Liver (tissue), 9 donors: Measurements from ENCODE around the gene H2AZ2. TPM values are rescaled to one million over a fixed set of nuclear protein-coding genes. Genes with fewer than 3 reads are reported as not detected.
"Not testable (repeated sequence)": the region's sequence is repeated elsewhere in the genome, so short reads cannot be mapped to it uniquely, and the experiment has no call there.

ENCODE experiments used
- DNase-seq: peaks from one replicate; pipeline ENCODE4 v3.0.0-alpha.2; 2017; ENCODE audit warnings: low spot score
- H3K27ac ChIP-seq, 2 donors: one replicate each; pipeline ENCODE4 v1.7.0; 2013; ENCODE audit warnings: inconsistent platforms in 2 of 2, low read length in 2 of 2, control low read depth in 1 of 2, low read depth in 1 of 2, mild to moderate bottlenecking in 1 of 2
- H3K27me3 ChIP-seq, 4 donors: one replicate each; pipeline versions ENCODE4 v1.6.1 to v1.7.0; 2013; ENCODE audit warnings: low read length in 3 of 4, inconsistent platforms in 1 of 4, mild to moderate bottlenecking in 1 of 4, moderate library complexity in 1 of 4; ENCODE audit not compliant: control insufficient read depth in 4 of 4, insufficient read depth in 4 of 4
- H3K36me3 ChIP-seq, 4 donors: one replicate each; pipeline versions ENCODE4 v1.6.1 to v1.7.0; 2013; ENCODE audit warnings: low read length in 3 of 4, mild to moderate bottlenecking in 3 of 4, low read depth in 1 of 4, moderate library complexity in 1 of 4; ENCODE audit not compliant: control insufficient read depth in 4 of 4, insufficient read depth in 3 of 4
- H3K4me1 ChIP-seq, 4 donors: one replicate each; pipeline versions ENCODE4 v1.6.1 to v1.7.0; 2013; ENCODE audit warnings: low read length in 3 of 4, mild to moderate bottlenecking in 3 of 4, moderate library complexity in 1 of 4; ENCODE audit not compliant: control insufficient read depth in 4 of 4, insufficient read depth in 4 of 4
- H3K4me3 ChIP-seq, 3 donors: one replicate each; pipeline versions ENCODE4 v1.6.1 to v1.7.0; 2013; ENCODE audit warnings: low read length in 3 of 3, control low read depth in 1 of 3, low read depth in 1 of 3, mild to moderate bottlenecking in 1 of 3
- H3K9ac ChIP-seq, 2 donors: one replicate each; pipeline ENCODE4 v1.7.0; 2013; ENCODE audit warnings: low read length in 2 of 2, mild to moderate bottlenecking in 2 of 2, moderate library complexity in 2 of 2, control low read depth in 1 of 2, low read depth in 1 of 2
- H3K9me3 ChIP-seq, 4 donors: one replicate each; pipeline versions ENCODE4 v1.6.1 to v1.7.0; 2013; ENCODE audit warnings: low read length in 3 of 4; ENCODE audit not compliant: control insufficient read depth in 4 of 4
- EGR1 ChIP-seq, 2 donors: IDR thresholded peaks; 2 replicates each; pipeline ENCODE4 v1.6.1; 2016 to 2018; ENCODE audit warnings: antibody characterized with exemption in 2 of 2, low read depth in 2 of 2
- FOXA1 ChIP-seq: IDR thresholded peaks from 2 replicates; pipeline ENCODE4 v1.6.1; 2016; ENCODE audit warnings: antibody characterized with exemption
- GABPA ChIP-seq, 2 donors: IDR thresholded peaks in 1 of 2; conservative IDR thresholded peaks in 1 of 2; 2 replicates each; pipeline ENCODE4 v1.6.1; 2016; ENCODE audit warnings: antibody characterized with exemption in 2 of 2, mild to moderate bottlenecking in 1 of 2, moderate library complexity in 1 of 2
- HNF4A ChIP-seq, 2 donors: conservative IDR thresholded peaks; 2 replicates each; pipeline ENCODE4 v1.6.1; 2016; ENCODE audit warnings: antibody characterized with exemption in 2 of 2, mild to moderate bottlenecking in 2 of 2
- HNF4G ChIP-seq: IDR thresholded peaks from 2 replicates; pipeline ENCODE4 v1.6.1; 2016; ENCODE audit warnings: antibody characterized with exemption
- NR2F2 ChIP-seq: IDR thresholded peaks from 2 replicates; pipeline ENCODE4 v1.6.1; 2016; ENCODE audit warnings: antibody characterized with exemption
- RAD21 ChIP-seq, 2 donors: IDR thresholded peaks; 2 replicates each; pipeline ENCODE4 v1.6.1; 2016; ENCODE audit warnings: antibody characterized with exemption in 2 of 2, mild to moderate bottlenecking in 2 of 2
- RXRA ChIP-seq, 2 donors: IDR thresholded peaks; 2 replicates each; pipeline ENCODE4 v1.6.1; 2017 to 2018; ENCODE audit warnings: antibody characterized with exemption in 2 of 2, mild to moderate bottlenecking in 1 of 2
- SP1 ChIP-seq: IDR thresholded peaks from 2 replicates; pipeline ENCODE4 v1.6.1; 2018; ENCODE audit warnings: antibody characterized with exemption, mild to moderate bottlenecking
- TAF1 ChIP-seq: conservative IDR thresholded peaks from 2 replicates; pipeline ENCODE4 v1.6.1; 2016; ENCODE audit warnings: antibody characterized with exemption, mild to moderate bottlenecking
- WGBS: extraction: QIAGEN DNeasy Blood & Tissue Kit; methylation state at CpG from one replicate; pipeline ENCODE4 v1.1.7; 2013; 5-methylcytosine and 5-hydroxymethylcytosine counted together
- polyA plus RNA-seq, 2 donors: library from polyadenylated mRNA; stranded (reverse) in 1 of 2; unstranded in 1 of 2; fragments of 200-250 nt in 1 of 2; fragments of >200 nt in 1 of 2; fragmentation: Nextera tagmentation in 1 of 2; extraction: Ambion mirVana in 1 of 2; gene quantifications; one replicate each; pipeline versions ENCODE4 v1.2.1 to v1.2.3, GENCODE V29; 2013 to 2015
- total RNA-seq, 2 donors: library from RNA; depleted of rRNA; stranded (reverse); fragments of >200 nt; gene quantifications; one replicate each; pipeline ENCODE4 v1.2.3, GENCODE V29; 2014
- TF ChIP-seq, protein P1 (sequence below): fragments of 150-350 bp; IDR thresholded peaks from 2 replicates; pipeline ENCODE4 v1.5.1; 2017; ENCODE audit warnings: improper control_type of control experiment, low read depth, low read length; ENCODE audit not compliant: missing input control
- TF ChIP-seq, protein P2 (sequence below): IDR thresholded peaks from 2 replicates; pipeline ENCODE4 v1.6.1; 2016; ENCODE audit warnings: antibody characterized with exemption, mild to moderate bottlenecking
- TF ChIP-seq, protein P3 (sequence below): IDR thresholded peaks from 2 replicates; pipeline ENCODE4 v1.6.1; 2016; ENCODE audit warnings: antibody characterized with exemption
- TF ChIP-seq, protein P4 (sequence below): IDR thresholded peaks from 2 replicates; pipeline ENCODE4 v1.6.1; 2016; ENCODE audit warnings: antibody characterized with exemption
- TF ChIP-seq, protein P5 (sequence below): IDR thresholded peaks from 2 replicates; pipeline ENCODE4 v1.6.1; 2016; ENCODE audit warnings: antibody characterized with exemption
- donor health status: healthy.
- donor health status: healthy.
- donor health status: healthy.
- donor health status: healthy.
- donor health status: healthy.

H2AZ2 gene
- total and polyA plus RNA-seq, 4 donors, result 51.3 to 182 (median 69.5) TPM

DNA sequence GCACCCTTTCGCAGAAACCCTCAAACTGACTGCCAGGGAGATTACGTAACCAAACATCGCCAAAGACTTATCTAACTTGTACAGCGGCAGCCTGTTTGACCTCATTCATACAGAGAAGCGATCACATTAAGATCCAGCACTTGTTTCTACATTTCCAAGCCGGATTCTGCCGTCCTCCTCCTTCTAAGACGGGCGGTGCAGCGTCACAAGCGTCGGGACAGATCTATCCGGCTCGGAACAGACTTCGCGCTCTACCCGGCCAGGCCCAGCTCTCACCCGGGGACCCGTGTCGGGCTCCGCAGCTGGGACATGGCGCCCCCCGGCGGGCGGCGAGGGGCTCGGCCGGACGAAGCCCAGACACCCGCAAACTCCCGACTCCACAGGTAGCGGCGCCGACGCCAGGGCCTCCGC, 373 bp downstream of the H2AZ2 start:
- H3K27ac ChIP-seq, result peak overlapping the region; percentile 94 to 97
- TF ChIP-seq, protein P1, sequence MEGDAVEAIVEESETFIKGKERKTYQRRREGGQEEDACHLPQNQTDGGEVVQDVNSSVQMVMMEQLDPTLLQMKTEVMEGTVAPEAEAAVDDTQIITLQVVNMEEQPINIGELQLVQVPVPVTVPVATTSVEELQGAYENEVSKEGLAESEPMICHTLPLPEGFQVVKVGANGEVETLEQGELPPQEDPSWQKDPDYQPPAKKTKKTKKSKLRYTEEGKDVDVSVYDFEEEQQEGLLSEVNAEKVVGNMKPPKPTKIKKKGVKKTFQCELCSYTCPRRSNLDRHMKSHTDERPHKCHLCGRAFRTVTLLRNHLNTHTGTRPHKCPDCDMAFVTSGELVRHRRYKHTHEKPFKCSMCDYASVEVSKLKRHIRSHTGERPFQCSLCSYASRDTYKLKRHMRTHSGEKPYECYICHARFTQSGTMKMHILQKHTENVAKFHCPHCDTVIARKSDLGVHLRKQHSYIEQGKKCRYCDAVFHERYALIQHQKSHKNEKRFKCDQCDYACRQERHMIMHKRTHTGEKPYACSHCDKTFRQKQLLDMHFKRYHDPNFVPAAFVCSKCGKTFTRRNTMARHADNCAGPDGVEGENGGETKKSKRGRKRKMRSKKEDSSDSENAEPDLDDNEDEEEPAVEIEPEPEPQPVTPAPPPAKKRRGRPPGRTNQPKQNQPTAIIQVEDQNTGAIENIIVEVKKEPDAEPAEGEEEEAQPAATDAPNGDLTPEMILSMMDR, result peak; percentile 79
- peak; percentile 77 to 81 for TF ChIP-seq RAD21 (IDR thresholded peaks at IDR 0.05)
- no peak for TF ChIP-seq EGR1 (IDR thresholded peaks at IDR 0.05; ENCODE audit: low read depth in 2 of 2)
- no peak for TF ChIP-seq FOXA1
- H3K27me3 ChIP-seq, result no peaks in the 10 kb centered on the region
- peak; percentile 90 for DNase-seq
- peak overlapping the region; percentile 65 to 94 (median 78) for H3K4me3 ChIP-seq
- H3K9me3 ChIP-seq, result no peaks in the 10 kb centered on the region
- no peaks in the 10 kb centered on the region for H3K36me3 ChIP-seq
- H3K9ac ChIP-seq, result peak overlapping the region; percentile 74 to 89
- peaks cover 1 to 17% (median 8%) of the 10 kb centered on the region in 4 donors for H3K4me1 ChIP-seq
- under 1% methylated on average over 36 of the region's 36 CpGs for WGBS

DNA sequence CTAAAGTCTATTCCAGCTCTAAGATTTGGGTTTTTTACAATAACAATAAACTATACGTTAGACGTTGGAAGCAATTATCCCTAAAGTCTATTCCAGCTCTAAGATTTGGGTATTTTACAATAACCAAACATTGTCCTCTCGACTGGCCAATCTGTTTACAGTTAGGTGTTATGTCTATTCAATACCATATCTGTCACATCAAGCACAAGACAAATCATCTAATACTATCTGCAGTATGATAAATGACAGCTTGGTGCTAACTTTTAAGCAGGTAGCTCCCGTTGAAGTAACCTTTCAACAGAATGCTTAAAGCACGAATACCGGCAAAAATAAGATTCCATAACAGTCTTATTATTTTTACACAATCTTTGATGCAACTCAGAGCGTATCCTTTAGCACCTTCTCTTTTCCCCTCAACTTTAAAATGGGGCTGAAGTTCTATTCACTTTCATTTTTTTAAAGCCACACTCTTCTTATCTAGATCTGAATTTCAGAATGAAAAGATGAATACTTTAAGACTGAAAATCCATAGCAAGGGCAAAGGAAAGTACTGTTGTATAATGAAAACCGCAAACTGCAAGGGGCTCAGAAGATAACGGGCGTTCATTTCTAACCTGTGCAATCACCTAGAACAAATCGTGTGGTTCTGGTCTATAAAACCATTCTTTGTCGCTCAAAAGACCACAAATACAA, 925 bp downstream of the H2AZ2 start:
- TF ChIP-seq RAD21 (IDR thresholded peaks at IDR 0.05) (no peak), TAF1 (peak; percentile 22)
- peak overlapping the region; percentile 94 to 97 for H3K27ac ChIP-seq
- H3K27me3 ChIP-seq, result no peaks in the 10 kb centered on the region
- H3K9ac ChIP-seq, result peak overlapping the region; percentile 74 to 89
- WGBS, result under 1% methylated on average over 12 of the region's 12 CpGs
- H3K4me3 ChIP-seq, result peak overlapping the region; percentile 65 to 94 (median 78)
- DNase-seq, result no peak
- no peaks in the 10 kb centered on the region for H3K9me3 ChIP-seq
- peaks cover 1 to 17% (median 8%) of the 10 kb centered on the region in 4 donors for H3K4me1 ChIP-seq
- no peaks in the 10 kb centered on the region for H3K36me3 ChIP-seq

DNA sequence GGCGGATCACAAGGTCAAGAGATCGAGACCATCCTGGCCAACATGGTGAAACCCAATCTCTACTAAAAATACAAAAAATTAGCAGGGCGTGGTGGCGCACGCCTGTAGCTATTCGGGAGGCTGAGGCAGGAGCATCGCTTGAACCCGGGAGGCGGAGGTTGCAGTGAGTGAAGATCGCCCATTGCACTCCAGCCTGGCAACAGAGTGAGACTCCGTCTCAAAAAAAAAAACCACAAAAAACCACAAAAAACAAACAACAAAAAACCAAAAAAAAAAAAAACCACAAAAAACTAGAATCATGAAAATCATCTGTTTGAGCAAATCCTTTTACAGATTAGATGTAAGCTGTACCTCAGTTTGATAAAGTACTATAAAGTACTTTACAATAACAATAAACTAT, 1.5 kb downstream of the H2AZ2 start:
- WGBS, result 53% methylated on average over 11 of the region's 11 CpGs
- H3K36me3 ChIP-seq, H3K9me3 ChIP-seq, DNase-seq, H3K27me3 ChIP-seq: not testable (repeated sequence)
- peak overlapping the region in 2 of 3 donors; percentile 78 to 94 for H3K4me3 ChIP-seq
- peaks cover 1 to 17% (median 8%) of the 10 kb centered on the region in 4 donors for H3K4me1 ChIP-seq
- peak overlapping the region; percentile 74 to 89 for H3K9ac ChIP-seq
- peak overlapping the region in 1 of 2 donors; percentile 97 for H3K27ac ChIP-seq

DNA sequence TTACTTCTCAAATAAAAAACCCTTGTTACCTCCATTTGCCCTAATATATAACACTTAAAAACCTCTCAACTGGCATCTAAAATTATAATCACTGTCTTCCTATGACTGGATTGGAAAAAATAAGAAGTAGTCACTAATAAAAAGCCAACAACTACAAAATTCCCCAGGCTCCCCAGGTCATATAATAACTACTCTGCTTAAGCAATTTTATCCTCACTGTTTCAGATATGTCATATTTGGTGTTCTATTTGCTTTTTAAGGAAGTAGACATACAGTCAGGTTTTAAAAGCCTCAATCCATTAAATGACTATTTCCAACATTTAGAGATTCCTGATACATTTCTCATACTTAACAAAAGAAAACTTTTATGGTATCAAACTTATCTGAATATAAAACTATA, 2.4 kb downstream of the H2AZ2 start:
- no peak overlapping the region for H3K27ac ChIP-seq
- H3K9me3 ChIP-seq, result no peaks in the 10 kb centered on the region
- peaks cover 1 to 17% (median 8%) of the 10 kb centered on the region in 4 donors for H3K4me1 ChIP-seq
- H3K27me3 ChIP-seq, result no peaks in the 10 kb centered on the region
- H3K9ac ChIP-seq, result no peak overlapping the region
- DNase-seq, result no peak
- H3K36me3 ChIP-seq, result peaks cover 0 to 7% (median 0%) of the 10 kb centered on the region in 4 donors
- no peak overlapping the region for H3K4me3 ChIP-seq
- TF ChIP-seq, protein P2, sequence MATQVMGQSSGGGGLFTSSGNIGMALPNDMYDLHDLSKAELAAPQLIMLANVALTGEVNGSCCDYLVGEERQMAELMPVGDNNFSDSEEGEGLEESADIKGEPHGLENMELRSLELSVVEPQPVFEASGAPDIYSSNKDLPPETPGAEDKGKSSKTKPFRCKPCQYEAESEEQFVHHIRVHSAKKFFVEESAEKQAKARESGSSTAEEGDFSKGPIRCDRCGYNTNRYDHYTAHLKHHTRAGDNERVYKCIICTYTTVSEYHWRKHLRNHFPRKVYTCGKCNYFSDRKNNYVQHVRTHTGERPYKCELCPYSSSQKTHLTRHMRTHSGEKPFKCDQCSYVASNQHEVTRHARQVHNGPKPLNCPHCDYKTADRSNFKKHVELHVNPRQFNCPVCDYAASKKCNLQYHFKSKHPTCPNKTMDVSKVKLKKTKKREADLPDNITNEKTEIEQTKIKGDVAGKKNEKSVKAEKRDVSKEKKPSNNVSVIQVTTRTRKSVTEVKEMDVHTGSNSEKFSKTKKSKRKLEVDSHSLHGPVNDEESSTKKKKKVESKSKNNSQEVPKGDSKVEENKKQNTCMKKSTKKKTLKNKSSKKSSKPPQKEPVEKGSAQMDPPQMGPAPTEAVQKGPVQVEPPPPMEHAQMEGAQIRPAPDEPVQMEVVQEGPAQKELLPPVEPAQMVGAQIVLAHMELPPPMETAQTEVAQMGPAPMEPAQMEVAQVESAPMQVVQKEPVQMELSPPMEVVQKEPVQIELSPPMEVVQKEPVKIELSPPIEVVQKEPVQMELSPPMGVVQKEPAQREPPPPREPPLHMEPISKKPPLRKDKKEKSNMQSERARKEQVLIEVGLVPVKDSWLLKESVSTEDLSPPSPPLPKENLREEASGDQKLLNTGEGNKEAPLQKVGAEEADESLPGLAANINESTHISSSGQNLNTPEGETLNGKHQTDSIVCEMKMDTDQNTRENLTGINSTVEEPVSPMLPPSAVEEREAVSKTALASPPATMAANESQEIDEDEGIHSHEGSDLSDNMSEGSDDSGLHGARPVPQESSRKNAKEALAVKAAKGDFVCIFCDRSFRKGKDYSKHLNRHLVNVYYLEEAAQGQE, result no peak
- no peak for TF ChIP-seq GABPA (IDR thresholded peaks at IDR 0.05 in 1 of 2, conservative IDR thresholded peaks at IDR 0.05 in 1 of 2)
- no peak for TF ChIP-seq RAD21 (IDR thresholded peaks at IDR 0.05)
- TF ChIP-seq TAF1, result no peak
- TF ChIP-seq RXRA (IDR thresholded peaks at IDR 0.05), result no peak
- no peak for TF ChIP-seq SP1
- TF ChIP-seq, protein P3, sequence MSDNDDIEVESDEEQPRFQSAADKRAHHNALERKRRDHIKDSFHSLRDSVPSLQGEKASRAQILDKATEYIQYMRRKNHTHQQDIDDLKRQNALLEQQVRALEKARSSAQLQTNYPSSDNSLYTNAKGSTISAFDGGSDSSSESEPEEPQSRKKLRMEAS, result no peak
- TF ChIP-seq, protein P4, sequence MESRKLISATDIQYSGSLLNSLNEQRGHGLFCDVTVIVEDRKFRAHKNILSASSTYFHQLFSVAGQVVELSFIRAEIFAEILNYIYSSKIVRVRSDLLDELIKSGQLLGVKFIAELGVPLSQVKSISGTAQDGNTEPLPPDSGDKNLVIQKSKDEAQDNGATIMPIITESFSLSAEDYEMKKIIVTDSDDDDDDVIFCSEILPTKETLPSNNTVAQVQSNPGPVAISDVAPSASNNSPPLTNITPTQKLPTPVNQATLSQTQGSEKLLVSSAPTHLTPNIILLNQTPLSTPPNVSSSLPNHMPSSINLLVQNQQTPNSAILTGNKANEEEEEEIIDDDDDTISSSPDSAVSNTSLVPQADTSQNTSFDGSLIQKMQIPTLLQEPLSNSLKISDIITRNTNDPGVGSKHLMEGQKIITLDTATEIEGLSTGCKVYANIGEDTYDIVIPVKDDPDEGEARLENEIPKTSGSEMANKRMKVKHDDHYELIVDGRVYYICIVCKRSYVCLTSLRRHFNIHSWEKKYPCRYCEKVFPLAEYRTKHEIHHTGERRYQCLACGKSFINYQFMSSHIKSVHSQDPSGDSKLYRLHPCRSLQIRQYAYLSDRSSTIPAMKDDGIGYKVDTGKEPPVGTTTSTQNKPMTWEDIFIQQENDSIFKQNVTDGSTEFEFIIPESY, result no peak
- TF ChIP-seq NR2F2, result no peak
- TF ChIP-seq, protein P5, sequence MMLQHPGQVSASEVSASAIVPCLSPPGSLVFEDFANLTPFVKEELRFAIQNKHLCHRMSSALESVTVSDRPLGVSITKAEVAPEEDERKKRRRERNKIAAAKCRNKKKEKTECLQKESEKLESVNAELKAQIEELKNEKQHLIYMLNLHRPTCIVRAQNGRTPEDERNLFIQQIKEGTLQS, result no peak
- TF ChIP-seq HNF4G, result no peak
- no peak for TF ChIP-seq FOXA1
- TF ChIP-seq HNF4A (conservative IDR thresholded peaks at IDR 0.05), result no peak
- TF ChIP-seq EGR1 (IDR thresholded peaks at IDR 0.05; ENCODE audit: low read depth in 2 of 2), result no peak
